HepG2 (cell line): ENCODE data around the gene TTF2. TPM values are rescaled to one million over a fixed set of nuclear protein-coding genes. Genes with fewer than 3 reads are reported as not detected.

Experiments used
- ATAC-seq: fragments of 200-7000 bp; cut with Tn5 transposase; 3 replicates; pipeline ENCODE4 v1.9.1; 2020; ENCODE audit warnings: mild to moderate bottlenecking, moderate library complexity
- BruUV-seq: library from RNA; stranded (reverse); fragments of 400-500 nt; replicated peaks from 2 replicates; lab custom pipeline; 2021; lab: Mats Ljungman, UMichigan
- CTCF ChIA-PET: fragments of 300-600 bp; formaldehyde crosslinking; extraction: SDS; loops from one replicate; lab custom pipeline; 2021; ENCODE audit warnings: low total read pairs, inconsistent platforms, low intra/inter-chr PET ratio; lab: Yijun Ruan, JAX
- POLR2A ChIA-PET: fragments of 350-600 bp; sonication (Branson Sonifier 250); formaldehyde crosslinking; loops from one replicate; lab custom pipeline; 2020; ENCODE audit warnings: antibody characterized with exemption, inconsistent platforms; lab: Yijun Ruan, JAX
- DNase-seq: peaks from one replicate; pipeline ENCODE4 v3.0.0-alpha.2; 2015; ENCODE audit warnings: low spot score
- FAIRE-seq: peaks from 3 replicates; lab custom pipeline; 2011; peaks lifted over from hg19 to GRCh38; lab: Jason Lieb, UNC
- H2AFZ ChIP-seq: one replicate; pipeline ENCODE4 v1.6.1; 2011; ENCODE audit warnings: low read length, inconsistent platforms
- H3K27ac ChIP-seq: fragments of 300-600 bp; 3 replicates; pipeline ENCODE4 v1.8.0; 2011; ENCODE audit warnings: mixed run types, mild to moderate bottlenecking, mixed read lengths, low read length, inconsistent platforms; ENCODE audit not compliant: insufficient read depth; ENCODE audit errors: extremely low read length
- H3K27me3 ChIP-seq, 2 experiments: fragments of 200-600 bp in 1 of 2; 2 replicates in 1 of 2; 3 replicates in 1 of 2; pipeline versions ENCODE4 v1.6.0 to v1.8.0; 2011; ENCODE audit warnings: low read length in 2 of 2, mild to moderate bottlenecking in 2 of 2, moderate library complexity in 2 of 2, inconsistent platforms in 1 of 2; ENCODE audit not compliant: insufficient read depth in 2 of 2, control insufficient read depth in 1 of 2
- H3K36me3 ChIP-seq, 2 experiments: fragments of 200-600 bp in 1 of 2; replicated peaks in 1 of 2; 2 replicates in 1 of 2; 3 replicates in 1 of 2; pipeline versions ENCODE4 v1.5.1 to v1.8.0; 2011; ENCODE audit warnings: low read length in 2 of 2, inconsistent platforms in 1 of 2; ENCODE audit not compliant: insufficient read depth in 2 of 2, control insufficient read depth in 1 of 2
- H3K4me1 ChIP-seq: 2 replicates; pipeline ENCODE4 v1.5.1; 2012; ENCODE audit warnings: low read length, inconsistent platforms; ENCODE audit not compliant: insufficient read depth
- H3K4me2 ChIP-seq: 2 replicates; pipeline ENCODE4 v1.6.0; 2011; ENCODE audit warnings: low read depth, low read length, inconsistent platforms
- H3K4me3 ChIP-seq, 3 experiments: fragments of 200-600 bp in 1 of 3; sonication (generic), shearing (Covaris generic) in 1 of 3; replicated peaks in 1 of 3; 2 replicates each; pipeline ENCODE4 v1.5.1; 2011 to 2016; ENCODE audit warnings: low read length in 3 of 3, inconsistent platforms in 2 of 3, low read depth in 2 of 3, mild to moderate bottlenecking in 2 of 3, control low read depth in 1 of 3, mixed read lengths in 1 of 3; ENCODE audit not compliant: insufficient read depth in 1 of 3
- H3K79me2 ChIP-seq: one replicate; pipeline ENCODE4 v1.6.1; 2011; ENCODE audit warnings: low read length, inconsistent platforms; ENCODE audit not compliant: insufficient read depth
- H3K9ac ChIP-seq: 2 replicates; pipeline ENCODE4 v1.6.0; 2011; ENCODE audit warnings: mild to moderate bottlenecking, low read depth, low read length, inconsistent platforms; ENCODE audit not compliant: insufficient read depth
- H3K9me3 ChIP-seq: 2 replicates; pipeline ENCODE4 v1.5.1; 2012; ENCODE audit warnings: mild to moderate bottlenecking, low read length
- H4K20me1 ChIP-seq: 2 replicates; pipeline ENCODE4 v1.6.0; 2011; ENCODE audit warnings: inconsistent platforms, mild to moderate bottlenecking, low read length, moderate library complexity; ENCODE audit not compliant: insufficient read depth
- HINFP ChIP-seq: sonication (generic); formaldehyde crosslinking; IDR thresholded peaks from 2 replicates; pipeline ENCODE4 v1.4.0; 2020; ENCODE audit warnings: low read depth, mild to moderate bottlenecking, missing genetic modification reagents
- HNRNPL ChIP-seq: fragments of 200-400 bp; formaldehyde crosslinking; IDR thresholded peaks from 2 replicates; pipeline ENCODE4 v1.6.1; 2017; ENCODE audit warnings: mild to moderate bottlenecking, low read depth, low read length
- KDM5B ChIP-seq: sonication (generic); formaldehyde crosslinking; IDR thresholded peaks from 2 replicates; pipeline ENCODE4 v1.4.0; 2020; ENCODE audit warnings: missing genetic modification reagents, mild to moderate bottlenecking, borderline replicate concordance
- MED8 ChIP-seq: sonication (generic); formaldehyde crosslinking; IDR thresholded peaks from 2 replicates; pipeline ENCODE4 v1.8.1; 2023; ENCODE audit warnings: mild to moderate bottlenecking, missing genetic modification reagents; ENCODE audit not compliant: insufficient replicate concordance
- TMF1 ChIP-seq: sonication (generic); formaldehyde crosslinking; IDR thresholded peaks from 2 replicates; pipeline ENCODE4 v1.8.1; 2022; ENCODE audit warnings: low read depth, missing genetic modification reagents
- ZFP36 ChIP-seq: fragments of 150-350 bp; IDR thresholded peaks from 2 replicates; pipeline ENCODE4 v1.6.1; 2018; ENCODE audit warnings: borderline replicate concordance, low read length, low read depth; ENCODE audit not compliant: partially characterized antibody
- ZNF629 ChIP-seq: sonication (generic); formaldehyde crosslinking; conservative IDR thresholded peaks from 2 replicates; pipeline ENCODE4 v1.5.0; 2020; ENCODE audit warnings: missing genetic modification reagents
- WGBS: methylation state at CpG from one replicate; pipeline ENCODE4 v1.1.6; 2017; ENCODE audit warnings: low lambda C conversion rate; 5-methylcytosine and 5-hydroxymethylcytosine counted together
- in situ Hi-C: cut with HindIII; loops from 2 replicates; pipeline ENCODE4 v1.10.0; 2017; ENCODE audit warnings: low pct_unique_long_range_greater_than_20kb; ENCODE audit not compliant: extremely low pct_ligation_motif_present
- intact Hi-C: fragments of 100-400 bp; cut with micrococcal nuclease; formaldehyde crosslinking; loops from one replicate; pipeline ENCODE4 v1.10.0; 2022; ENCODE audit not compliant: unreplicated experiment
- polyA plus RNA-seq, 8 experiments: library from polyadenylated mRNA; depleted of rRNA in 3 of 8; stranded (reverse) in 7 of 8; unstranded in 1 of 8; fragments of >200 nt; fragmentation: Illumina TruSeq in 4 of 8; extraction: Trizol in 4 of 8; gene quantifications; 2 replicates each; pipeline versions ENCODE4 v1.2.1 to v1.2.3, GENCODE V29; 2011 to 2016; ENCODE audit warnings: low read depth in 4 of 8, missing spikeins in 1 of 8, mixed read lengths in 1 of 8; ENCODE audit not compliant: insufficient read depth in 1 of 8
- total RNA-seq, 5 experiments: library from RNA; depleted of rRNA; stranded (reverse); fragments of >200 nt; fragmentation: Illumina TruSeq; extraction: Trizol; gene quantifications; 2 replicates each; pipeline ENCODE4 v1.2.3, GENCODE V29; 2016; ENCODE audit warnings: low read depth in 1 of 5
- TF ChIP-seq, protein P1 (sequence below): sonication (generic); formaldehyde crosslinking; conservative IDR thresholded peaks from 2 replicates; pipeline ENCODE4 v1.4.0; 2020; ENCODE audit warnings: mild to moderate bottlenecking, missing genetic modification reagents, moderate library complexity

TTF2 gene
- total and polyA plus RNA-seq, 2 of the 13 experiments (the other 11 are each of a cell fraction or from before 2014, with no cell fraction given): 12.8 to 48.9 TPM

GRCh38 chr1:117061986-117062415 lies 1.9 kb downstream of the TTF2 start (continued):
- TF ChIP-seq, protein P1, sequence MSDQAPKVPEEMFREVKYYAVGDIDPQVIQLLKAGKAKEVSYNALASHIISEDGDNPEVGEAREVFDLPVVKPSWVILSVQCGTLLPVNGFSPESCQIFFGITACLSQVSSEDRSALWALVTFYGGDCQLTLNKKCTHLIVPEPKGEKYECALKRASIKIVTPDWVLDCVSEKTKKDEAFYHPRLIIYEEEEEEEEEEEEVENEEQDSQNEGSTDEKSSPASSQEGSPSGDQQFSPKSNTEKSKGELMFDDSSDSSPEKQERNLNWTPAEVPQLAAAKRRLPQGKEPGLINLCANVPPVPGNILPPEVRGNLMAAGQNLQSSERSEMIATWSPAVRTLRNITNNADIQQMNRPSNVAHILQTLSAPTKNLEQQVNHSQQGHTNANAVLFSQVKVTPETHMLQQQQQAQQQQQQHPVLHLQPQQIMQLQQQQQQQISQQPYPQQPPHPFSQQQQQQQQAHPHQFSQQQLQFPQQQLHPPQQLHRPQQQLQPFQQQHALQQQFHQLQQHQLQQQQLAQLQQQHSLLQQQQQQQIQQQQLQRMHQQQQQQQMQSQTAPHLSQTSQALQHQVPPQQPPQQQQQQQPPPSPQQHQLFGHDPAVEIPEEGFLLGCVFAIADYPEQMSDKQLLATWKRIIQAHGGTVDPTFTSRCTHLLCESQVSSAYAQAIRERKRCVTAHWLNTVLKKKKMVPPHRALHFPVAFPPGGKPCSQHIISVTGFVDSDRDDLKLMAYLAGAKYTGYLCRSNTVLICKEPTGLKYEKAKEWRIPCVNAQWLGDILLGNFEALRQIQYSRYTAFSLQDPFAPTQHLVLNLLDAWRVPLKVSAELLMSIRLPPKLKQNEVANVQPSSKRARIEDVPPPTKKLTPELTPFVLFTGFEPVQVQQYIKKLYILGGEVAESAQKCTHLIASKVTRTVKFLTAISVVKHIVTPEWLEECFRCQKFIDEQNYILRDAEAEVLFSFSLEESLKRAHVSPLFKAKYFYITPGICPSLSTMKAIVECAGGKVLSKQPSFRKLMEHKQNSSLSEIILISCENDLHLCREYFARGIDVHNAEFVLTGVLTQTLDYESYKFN: no peak
- TF ChIP-seq HINFP (CRISPR knock-in tag) (no peak), ZNF629 (no peak), ZFP36 (no peak), MED8 (no peak), HNRNPL (no peak)

DNA sequence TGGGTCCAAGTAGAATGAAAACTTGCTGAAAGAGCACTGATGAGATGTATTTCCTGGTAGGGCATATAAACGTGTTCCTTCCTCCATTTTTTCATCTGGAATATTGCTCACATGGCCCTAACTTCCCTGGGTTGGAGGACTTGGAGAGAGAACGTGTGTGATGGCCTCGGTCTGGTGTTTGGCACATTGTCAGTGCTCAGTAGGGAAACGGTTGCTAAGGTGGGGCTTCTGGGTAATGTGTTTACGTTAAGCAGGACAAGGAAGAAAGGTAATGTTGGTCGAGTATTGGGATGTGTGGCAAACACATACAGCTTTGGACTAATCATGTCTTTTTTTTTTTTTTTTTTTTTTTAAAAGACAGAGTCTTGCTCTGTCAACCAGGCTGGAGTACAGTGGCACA lies 6.2 kb downstream of the TTF2 start:
- Histone ChIP-seq H3K27me3 (no peaks in the 10 kb centered on the region), H3K27ac (no peak overlapping the region), H3K4me1 (peaks cover 8% of the 10 kb centered on the region), H3K36me3 (peaks cover 0 to 6% of the 10 kb centered on the region in 2 experiments; a peak in 2 of 5 replicates), H3K79me2 (no peaks in the 10 kb centered on the region), H4K20me1 (no peaks in the 10 kb centered on the region), H2AFZ (no peak overlapping the region), H3K9me3 (no peaks in the 10 kb centered on the region), H3K9ac (no peak overlapping the region), H3K4me2 (no peak overlapping the region), H3K4me3 (no peak overlapping the region)
- no peak for ATAC-seq
- no peak for FAIRE-seq
- in situ Hi-C loops: loop anchor here (5.0 kb wide), 1 partner anchor 216 kb away; no protein-coding TSS in a partner anchor
- no TSS peak for BruUV-seq
- TF ChIP-seq TMF1 (CRISPR knock-in tag) (no peak), KDM5B (no peak)
- WGBS: 95% methylated on average over 6 of the region's 6 CpGs
- ChIA-PET POLR2A (no interaction called here), CTCF (interaction anchor here (2.1 kb wide), 1 partner anchor 217 kb away, joined by 21 read pairs; no protein-coding TSS in a partner anchor)
- no peak for DNase-seq
- intact Hi-C loops: no loop called here
